GM18951 (cell line): ENCODE data around the gene HECW1.

Experiments
- POLR2A ChIP-seq: IDR thresholded peaks from 4 replicates; pipeline ENCODE4 v1.6.1; 2011; ENCODE audit warnings: mild to moderate bottlenecking; ENCODE audit not compliant: insufficient read length, insufficient read depth; ENCODE audit errors: extremely low read depth
- in situ Hi-C: fragments of 300-500 bp; cut with MboI; formaldehyde crosslinking; loops from one replicate; pipeline ENCODE4 v1.12.0; 2022; ENCODE audit warnings: low sequenced_read_pairs, mixed read lengths, inconsistent platforms; ENCODE audit not compliant: unreplicated experiment

Gene HECW1

GRCh38 chr7:43417455-43417854, 305.0 kb downstream of the HECW1 start:
- in situ Hi-C loops: no loop called here
- TF ChIP-seq POLR2A: no peak

GRCh38 chr7:43430411-43430810, 318.0 kb downstream of the HECW1 start:
- in situ Hi-C loops: no loop called here
- TF ChIP-seq POLR2A: no peak

GRCh38 chr7:43431020-43431595, 318.7 kb downstream of the HECW1 start:
- no peak for TF ChIP-seq POLR2A
- in situ Hi-C loops: no loop called here

GRCh38 chr7:43433639-43434038, 321.2 kb downstream of the HECW1 start:
- in situ Hi-C loops: no loop called here
- TF ChIP-seq POLR2A: no peak

GRCh38 chr7:43437001-43437400, 324.6 kb downstream of the HECW1 start:
- in situ Hi-C loops: no loop called here
- TF ChIP-seq POLR2A: no peak

- no peak for TF ChIP-seq POLR2A
- in situ Hi-C loops: no loop called here
Observed at GRCh38 chr7:43438897-43439479, 326.5 kb downstream of the HECW1 start.

- no peak for TF ChIP-seq POLR2A
- in situ Hi-C loops: no loop called here
Observed at GRCh38 chr7:43439631-43440401, 327.4 kb downstream of the HECW1 start.

- in situ Hi-C loops: no loop called here
- no peak for TF ChIP-seq POLR2A
Observed at GRCh38 chr7:43441231-43442130, 329.0 kb downstream of the HECW1 start.

- in situ Hi-C loops: no loop called here
- no peak for TF ChIP-seq POLR2A
Observed at GRCh38 chr7:43443381-43443780, 330.9 kb downstream of the HECW1 start.

- in situ Hi-C loops: no loop called here
Observed at GRCh38 chr7:43444711-43445578, 332.5 kb downstream of the HECW1 start.

GRCh38 chr7:43449577-43449976, 337.1 kb downstream of the HECW1 start:
- no peak for TF ChIP-seq POLR2A
- in situ Hi-C loops: no loop called here

More at GRCh38 chr7:43444711-43445578, 332.5 kb downstream of the HECW1 start:
- TF ChIP-seq POLR2A: no peak

GRCh38 chr7:43450894-43451293, 338.4 kb downstream of the HECW1 start:
- no peak for TF ChIP-seq POLR2A
- in situ Hi-C loops: loop anchor here (25.0 kb wide), 2 partner anchors 261 to 514 kb away; partner anchors contain the start of genes MRPL32 and PSMA2
